Stomach (tissue), 9 donors: ENCODE results near the gene GAREM2. TPM values are rescaled to one million over a fixed set of nuclear protein-coding genes. Genes with fewer than 3 reads are reported as not detected.

Experiments used
- DNase-seq, 2 donors: peaks; one replicate each; pipeline versions ENCODE4 v3.0.0 to v3.0.0-alpha.2; 2013 to 2019
- H3K27ac ChIP-seq, 5 donors: fragments of 200-600 bp in 4 of 5; sonication (generic) in 4 of 5; one replicate each; pipeline ENCODE4 v1.5.1; 2013 to 2019; ENCODE audit warnings: mild to moderate bottlenecking in 1 of 5, moderate library complexity in 1 of 5
- H3K27me3 ChIP-seq, 3 donors: fragments of 200-600 bp; sonication (generic); one replicate each; pipeline ENCODE4 v1.5.1; 2017 to 2019; ENCODE audit warnings: mixed run types in 1 of 3
- H3K36me3 ChIP-seq, 4 donors: fragments of 200-600 bp; sonication (generic); 1 replicate in 3 of 4; 2 replicates in 1 of 4; pipeline ENCODE4 v1.5.1; 2016 to 2019
- H3K4me1 ChIP-seq, 4 donors: fragments of 200-600 bp; sonication (generic); one replicate each; pipeline ENCODE4 v1.5.1; 2016 to 2019
- H3K4me3 ChIP-seq, 4 donors: fragments of 200-600 bp; sonication (generic) in 3 of 4; one replicate each; pipeline ENCODE4 v1.5.1; 2016 to 2019; ENCODE audit warnings: mild to moderate bottlenecking in 1 of 4
- H3K9me3 ChIP-seq, 4 donors: fragments of 200-600 bp; sonication (generic); one replicate each; pipeline ENCODE4 v1.5.1; 2016 to 2019
- CTCF ChIP-seq, 7 experiments: fragments of 450-650 bp in 4 of 7; fragments of 200-600 bp in 3 of 7; sonication (generic) in 3 of 7; IDR thresholded peaks; one replicate each; pipeline ENCODE4 v1.5.1; 2016 to 2019; ENCODE audit warnings: antibody characterized with exemption in 7 of 7, control low read depth in 2 of 7, mild to moderate bottlenecking in 1 of 7
- EP300 ChIP-seq: sonication (generic); formaldehyde crosslinking; IDR thresholded peaks from one replicate; pipeline ENCODE4 v1.6.1; 2017; ENCODE audit warnings: antibody characterized with exemption
- POLR2A ChIP-seq, 4 donors: fragments of 450-650 bp; IDR thresholded peaks; one replicate each; pipeline ENCODE4 v1.6.1; 2016; ENCODE audit warnings: antibody characterized with exemption in 4 of 4, control low read depth in 2 of 4, mild to moderate bottlenecking in 1 of 4, moderate library complexity in 1 of 4
- POLR2AphosphoS5 ChIP-seq, 3 donors: sonication (generic); formaldehyde crosslinking; IDR thresholded peaks; one replicate each; pipeline ENCODE4 v1.6.1; 2016; ENCODE audit warnings: antibody characterized with exemption in 3 of 3
- WGBS, 5 donors: extraction: QIAGEN DNeasy Blood & Tissue Kit in 3 of 5; methylation state at CpG; one replicate each; pipeline versions ENCODE4 v1.1.5 to v1.1.7; 2013 to 2018; 5-methylcytosine and 5-hydroxymethylcytosine counted together
- intact Hi-C: fragments of 100-400 bp; cut with DNase I; formaldehyde crosslinking; loops from one replicate; pipeline ENCODE4 v1.15.1; 2023; ENCODE audit warnings: low total_unique reads
- polyA plus RNA-seq, 3 donors: library from polyadenylated mRNA; stranded (reverse); fragments of 200-250 nt; gene quantifications; one replicate each; pipeline ENCODE4 v1.2.3, GENCODE V29; 2013
- total RNA-seq, 5 donors: library from RNA; depleted of rRNA; stranded (reverse); fragments of >200 nt; gene quantifications; one replicate each; pipeline versions ENCODE4 v1.1.0 to v1.2.3, GENCODE V29; 2014 to 2016
- donor health status: healthy with polysubstance abuse.
- donor health status: Bipolar disorder and iron deficiency.
- donor health status: healthy.

The GAREM2 gene
- total and polyA plus RNA-seq, 8 donors: under 0.01 to 2.3 (median 1.2) TPM; not detected in 2

- Histone ChIP-seq H3K9me3 (no peaks in the 10 kb centered on the region), H3K4me1 (peaks cover 23 to 34% (median 30%) of the 10 kb centered on the region in 4 donors), H3K4me3 (no peak overlapping the region), H3K27ac (no peak overlapping the region), H3K36me3 (no peaks in the 10 kb centered on the region), H3K27me3 (peaks cover 10 to 63% (median 37%) of the 10 kb centered on the region in 3 donors)
- DNase-seq: no peak
- TF ChIP-seq EP300: no peak
- TF ChIP-seq CTCF (IDR thresholded peaks at IDR 0.05): no peak
- no peak for TF ChIP-seq POLR2A (IDR thresholded peaks at IDR 0.05)
- no peak for TF ChIP-seq POLR2AphosphoS5 (IDR thresholded peaks at IDR 0.05)
- WGBS, 5 donors: 94 to 96% (median 95%) methylated on average over 7 of the region's 7 CpGs
- intact Hi-C loops: no loop called here
These were observed 4.2 kb downstream of the GAREM2 start for GRCh38 chr2:26177122-26177521.

GRCh38 chr2:26178246-26178645 lies 5.4 kb downstream of the GAREM2 start:
- no peak overlapping the region for H3K27ac ChIP-seq
- H3K4me1 ChIP-seq: peaks cover 16 to 26% (median 23%) of the 10 kb centered on the region in 4 donors
- 90 to 95% (median 92%) methylated on average over 3 of the region's 3 CpGs for WGBS, 5 donors
- H3K36me3 ChIP-seq: no peaks in the 10 kb centered on the region
- intact Hi-C loops: no loop called here
- H3K9me3 ChIP-seq: no peaks in the 10 kb centered on the region
- DNase-seq: no peak
- TF ChIP-seq POLR2A (IDR thresholded peaks at IDR 0.05): no peak
- TF ChIP-seq POLR2AphosphoS5 (IDR thresholded peaks at IDR 0.05): no peak
- no peak for TF ChIP-seq EP300
- no peak for TF ChIP-seq CTCF (IDR thresholded peaks at IDR 0.05)
- peaks cover 10 to 54% (median 29%) of the 10 kb centered on the region in 3 donors for H3K27me3 ChIP-seq
- peak overlapping the region in 2 of 4 donors; percentile 66 to 67 for H3K4me3 ChIP-seq

- 2 to 10% (median 10%) methylated on average over 26 to 46 of the region's 48 CpGs for WGBS, 5 donors
- Histone ChIP-seq H3K9me3 (no peaks in the 10 kb centered on the region), H3K4me1 (peaks cover 9 to 20% (median 17%) of the 10 kb centered on the region in 4 donors), H3K4me3 (peak overlapping the region; percentile 41 to 67 (median 54)), H3K36me3 (no peaks in the 10 kb centered on the region), H3K27ac (peak overlapping the region in 3 of 5 donors; percentile 20 to 36 (median 33)), H3K27me3 (peaks cover 4 to 47% (median 22%) of the 10 kb centered on the region in 3 donors)
- intact Hi-C loops: no loop called here
- TF ChIP-seq POLR2AphosphoS5 (IDR thresholded peaks at IDR 0.05) (no peak), CTCF (IDR thresholded peaks at IDR 0.05) (no peak), POLR2A (IDR thresholded peaks at IDR 0.05) (no peak), EP300 (no peak)
- DNase-seq: peak; percentile 50 to 80
These were observed 6.0 kb downstream of the GAREM2 start for GRCh38 chr2:26178746-26179436.

- peak overlapping the region in 3 of 4 donors; percentile 41 to 67 (median 66) for H3K4me3 ChIP-seq
- TF ChIP-seq POLR2A (IDR thresholded peaks at IDR 0.05) (no peak), POLR2AphosphoS5 (IDR thresholded peaks at IDR 0.05) (no peak), CTCF (IDR thresholded peaks at IDR 0.05) (no peak), EP300 (no peak)
- peak overlapping the region in 1 of 5 donors; percentile 20 for H3K27ac ChIP-seq
- H3K9me3 ChIP-seq: no peaks in the 10 kb centered on the region
- peaks cover 9 to 22% (median 19%) of the 10 kb centered on the region in 4 donors for H3K4me1 ChIP-seq
- H3K27me3 ChIP-seq: peaks cover 0 to 41% (median 17%) of the 10 kb centered on the region in 3 donors
- intact Hi-C loops: no loop called here
- peak in 1 of 2 donors; percentile 63 for DNase-seq
- H3K36me3 ChIP-seq: no peaks in the 10 kb centered on the region
- 28 to 40% (median 38%) methylated on average over 8 to 12 of the region's 12 CpGs for WGBS, 5 donors
These were observed 6.6 kb downstream of the GAREM2 start for GRCh38 chr2:26179446-26179913.
